Nephron progenitor cell (in vitro differentiated cells): ENCODE data around the gene IDS.
A peak's percentile ranks its signal among the peaks of the same experiment; 100 is the strongest.

ENCODE experiments used
- DNase-seq: peaks from one replicate; pipeline ENCODE4 v3.0.0; 2021
- H3K27ac Mint-ChIP-seq: 2 replicates; pipeline ENCODE4 v1.8.0; 2021; ENCODE audit warnings: mild to moderate bottlenecking, moderate library complexity, mixed read lengths
- H3K27me3 Mint-ChIP-seq: 2 replicates; pipeline ENCODE4 v1.8.0; 2021; ENCODE audit warnings: mild to moderate bottlenecking, low read depth, mixed read lengths; ENCODE audit not compliant: poor library complexity
- H3K36me3 Mint-ChIP-seq: 2 replicates; pipeline ENCODE4 v1.8.0; 2021; ENCODE audit warnings: low read depth, mixed read lengths
- H3K4me1 Mint-ChIP-seq: 2 replicates; pipeline ENCODE4 v1.8.0; 2021; ENCODE audit warnings: mixed read lengths
- H3K4me3 Mint-ChIP-seq: 2 replicates; pipeline ENCODE4 v1.8.0; 2021; ENCODE audit warnings: mild to moderate bottlenecking, moderate library complexity, mixed read lengths
- H3K9me3 Mint-ChIP-seq: 2 replicates; pipeline ENCODE4 v1.8.0; 2021; ENCODE audit warnings: mild to moderate bottlenecking, moderate library complexity, mixed read lengths
- TF ChIP-seq, protein P1 (sequence below): fragments of 200-600 bp; sonication (generic); IDR thresholded peaks from 2 replicates; pipeline ENCODE4 v1.5.0; 2021; ENCODE audit warnings: antibody characterized with exemption

Gene IDS

DNA sequence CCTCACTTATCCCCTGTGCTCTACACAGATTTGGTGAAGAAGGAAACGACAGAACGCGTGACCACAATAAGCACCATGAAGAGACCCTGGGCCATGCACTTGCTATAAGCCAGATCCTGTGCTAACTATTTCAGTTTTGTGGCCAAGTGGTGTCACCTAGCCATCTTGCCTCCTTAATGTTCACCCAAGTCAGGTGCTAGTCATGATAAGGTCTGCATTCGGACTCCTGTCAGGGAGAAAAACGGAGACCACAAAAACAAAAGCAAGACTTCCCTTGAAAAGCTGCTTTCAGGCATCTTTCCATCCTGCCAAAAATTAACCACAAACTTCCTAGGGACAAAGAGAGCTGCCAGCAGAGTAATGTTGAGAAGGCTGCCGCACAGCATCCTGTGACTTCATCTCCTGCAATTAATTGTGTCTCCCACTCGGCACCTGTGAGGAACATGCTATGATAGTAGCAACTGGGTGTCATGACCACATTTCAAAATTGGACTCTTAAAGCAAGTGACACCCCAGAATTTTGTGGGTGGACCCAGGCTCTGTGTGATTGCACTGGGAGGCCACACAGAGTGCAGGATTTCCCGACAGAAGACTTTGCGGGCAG, 8.8 kb upstream of the IDS start:
- TF ChIP-seq, protein P1, sequence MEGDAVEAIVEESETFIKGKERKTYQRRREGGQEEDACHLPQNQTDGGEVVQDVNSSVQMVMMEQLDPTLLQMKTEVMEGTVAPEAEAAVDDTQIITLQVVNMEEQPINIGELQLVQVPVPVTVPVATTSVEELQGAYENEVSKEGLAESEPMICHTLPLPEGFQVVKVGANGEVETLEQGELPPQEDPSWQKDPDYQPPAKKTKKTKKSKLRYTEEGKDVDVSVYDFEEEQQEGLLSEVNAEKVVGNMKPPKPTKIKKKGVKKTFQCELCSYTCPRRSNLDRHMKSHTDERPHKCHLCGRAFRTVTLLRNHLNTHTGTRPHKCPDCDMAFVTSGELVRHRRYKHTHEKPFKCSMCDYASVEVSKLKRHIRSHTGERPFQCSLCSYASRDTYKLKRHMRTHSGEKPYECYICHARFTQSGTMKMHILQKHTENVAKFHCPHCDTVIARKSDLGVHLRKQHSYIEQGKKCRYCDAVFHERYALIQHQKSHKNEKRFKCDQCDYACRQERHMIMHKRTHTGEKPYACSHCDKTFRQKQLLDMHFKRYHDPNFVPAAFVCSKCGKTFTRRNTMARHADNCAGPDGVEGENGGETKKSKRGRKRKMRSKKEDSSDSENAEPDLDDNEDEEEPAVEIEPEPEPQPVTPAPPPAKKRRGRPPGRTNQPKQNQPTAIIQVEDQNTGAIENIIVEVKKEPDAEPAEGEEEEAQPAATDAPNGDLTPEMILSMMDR, result no peak
- DNase-seq, result no peak
- peaks cover 11% of the 10 kb centered on the region for H3K36me3 Mint-ChIP-seq
- H3K4me3 Mint-ChIP-seq, result no peak overlapping the region
- no peak overlapping the region for H3K27ac Mint-ChIP-seq
- peaks cover 33% of the 10 kb centered on the region for H3K4me1 Mint-ChIP-seq
- peaks cover 51% of the 10 kb centered on the region for H3K9me3 Mint-ChIP-seq
- H3K27me3 Mint-ChIP-seq, result peaks cover 12% of the 10 kb centered on the region

- Mint-ChIP-seq H3K4me3 (no peak overlapping the region), H3K36me3 (peaks cover 6% of the 10 kb centered on the region), H3K27me3 (peaks cover 13% of the 10 kb centered on the region), H3K27ac (no peak overlapping the region), H3K9me3 (peaks cover 46% of the 10 kb centered on the region), H3K4me1 (peaks cover 38% of the 10 kb centered on the region)
- peak; percentile 49 for DNase-seq
- TF ChIP-seq, protein P1, result peak; percentile 37
Observed at GRCh38 chrX:149512225-149512885, 7.2 kb upstream of the IDS start.

DNA sequence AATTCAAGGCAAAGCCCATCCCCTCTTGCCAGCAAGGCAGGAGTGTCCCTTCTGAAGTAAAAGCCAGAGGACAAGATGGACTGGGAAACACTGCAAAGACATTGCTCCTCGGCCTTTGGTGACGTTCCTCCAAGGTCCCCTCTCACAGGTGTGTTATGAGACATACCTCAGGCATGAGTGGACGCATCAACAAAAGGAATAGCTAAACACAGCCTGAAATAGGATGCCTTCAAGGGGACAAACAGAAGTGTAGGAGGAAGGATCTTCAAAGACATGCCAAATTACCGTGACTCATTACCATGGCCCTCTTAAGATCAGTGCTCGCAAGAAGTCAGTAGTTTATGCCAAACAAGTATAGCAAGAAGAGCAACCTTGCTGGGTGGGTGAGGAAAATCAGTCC, 6.0 kb upstream of the IDS start:
- Mint-ChIP-seq H3K27ac (peak overlapping the region; percentile 25), H3K4me3 (peak overlapping the region; percentile 47), H3K9me3 (peaks cover 41% of the 10 kb centered on the region), H3K4me1 (peaks cover 40% of the 10 kb centered on the region), H3K27me3 (peaks cover 19% of the 10 kb centered on the region), H3K36me3 (no peaks in the 10 kb centered on the region)
- TF ChIP-seq, protein P1, result no peak
- DNase-seq, result no peak

- H3K36me3 Mint-ChIP-seq, result no peaks in the 10 kb centered on the region
- peaks cover 47% of the 10 kb centered on the region for H3K4me1 Mint-ChIP-seq
- peaks cover 15% of the 10 kb centered on the region for H3K27me3 Mint-ChIP-seq
- H3K9me3 Mint-ChIP-seq, result peaks cover 41% of the 10 kb centered on the region
- no peak for DNase-seq
- H3K4me3 Mint-ChIP-seq, result no peak overlapping the region
- TF ChIP-seq, protein P1, result peak; percentile 14
- H3K27ac Mint-ChIP-seq, result no peak overlapping the region
Observed at GRCh38 chrX:149510386-149510785, 5.3 kb upstream of the IDS start.

DNA sequence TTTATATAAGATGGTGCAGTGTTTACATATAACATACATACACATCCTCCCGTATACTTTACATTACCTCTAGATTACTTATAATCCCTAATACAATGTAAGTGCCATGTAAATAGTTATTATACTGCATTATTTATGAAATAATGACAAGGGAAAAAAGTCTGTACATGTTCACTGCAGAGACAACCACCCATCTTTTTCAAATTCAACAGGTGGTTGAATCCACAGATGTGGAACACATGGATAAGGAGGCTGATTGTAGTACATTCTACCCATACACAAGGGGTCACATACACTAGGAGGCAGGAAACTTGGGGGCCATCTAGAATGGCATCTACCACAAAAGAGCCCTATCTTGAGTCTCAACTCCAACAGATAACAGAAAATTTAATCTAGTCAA, 3.4 kb upstream of the IDS start:
- H3K27ac Mint-ChIP-seq, result no peak overlapping the region
- H3K36me3 Mint-ChIP-seq, result no peaks in the 10 kb centered on the region
- H3K27me3 Mint-ChIP-seq, result peaks cover 15% of the 10 kb centered on the region
- H3K4me3 Mint-ChIP-seq, result no peak overlapping the region
- H3K4me1 Mint-ChIP-seq, result peaks cover 57% of the 10 kb centered on the region
- TF ChIP-seq, protein P1, result no peak
- DNase-seq, result no peak
- H3K9me3 Mint-ChIP-seq, result peaks cover 49% of the 10 kb centered on the region

DNA sequence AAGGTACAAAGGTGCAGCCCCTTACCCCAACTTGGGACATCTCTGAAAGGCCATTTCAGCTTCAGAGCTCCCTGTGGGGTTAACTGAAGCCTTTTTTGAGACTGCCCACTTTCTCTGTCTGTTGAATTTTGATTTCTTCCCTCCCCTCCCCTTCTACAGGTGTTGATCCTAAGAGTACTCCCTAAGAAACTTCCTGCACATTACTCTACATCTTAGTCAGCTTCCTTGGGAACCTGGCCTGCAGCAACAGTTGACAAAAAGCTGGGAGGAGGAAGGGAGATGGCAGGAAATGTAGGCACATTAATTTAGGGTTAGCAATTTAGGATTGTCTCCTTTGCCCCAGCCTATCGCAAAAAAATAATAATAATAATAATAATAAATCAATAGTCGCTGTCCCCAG, 1.2 kb upstream of the IDS start:
- no peak for DNase-seq
- no peaks in the 10 kb centered on the region for H3K36me3 Mint-ChIP-seq
- peaks cover 38% of the 10 kb centered on the region for H3K4me1 Mint-ChIP-seq
- H3K27me3 Mint-ChIP-seq, result peaks cover 15% of the 10 kb centered on the region
- H3K4me3 Mint-ChIP-seq, result no peak overlapping the region
- H3K27ac Mint-ChIP-seq, result no peak overlapping the region
- H3K9me3 Mint-ChIP-seq, result peaks cover 39% of the 10 kb centered on the region
- TF ChIP-seq, protein P1, result no peak
